Fibroblast of lung (primary cell): ENCODE measurements around the gene PCDH9.

Experiments used
- CTCF ChIP-seq, 2 donors: IDR thresholded peaks in 1 of 2; conservative IDR thresholded peaks in 1 of 2; 1 replicate in 1 of 2; 2 replicates in 1 of 2; pipeline ENCODE4 v1.5.1; 2011 to 2012; ENCODE audit warnings: low read length in 2 of 2, control low read depth in 1 of 2, inconsistent platforms in 1 of 2, low read depth in 1 of 2, mild to moderate bottlenecking in 1 of 2
- EZH2 ChIP-seq: IDR thresholded peaks from 2 replicates; pipeline ENCODE4 v1.5.1; 2012; ENCODE audit warnings: low read length, control low read depth, mild to moderate bottlenecking; ENCODE audit errors: missing control alignments

GRCh38 chr13:66349966-66350365 is 880.2 kb downstream of the PCDH9 start:
- TF ChIP-seq CTCF (conservative IDR thresholded peaks at IDR 0.05 in 1 of 2, IDR thresholded peaks at IDR 0.05 in 1 of 2; ENCODE audit: low read depth in 1 of 2, low read length in 2 of 2) (no peak), EZH2 (no peak)
